Measurements from ENCODE around the gene ZKSCAN3. TPM values are rescaled to one million over a fixed set of nuclear protein-coding genes. Genes with fewer than 3 reads are reported as not detected.

The ZKSCAN3 gene
- total and polyA plus RNA-seq, 2 of the 4 experiments (the other 2 are of a cell fraction), result 3.7 to 4.8 TPM

- Histone ChIP-seq H2BK120ac (ENCODE audit: low read depth, low read length) (peak overlapping the region; percentile 58), H3K4me1 (ENCODE audit: control insufficient read depth, insufficient read depth, low read length) (peaks cover 13% of the 10 kb centered on the region), H3K27ac (ENCODE audit: insufficient read depth, low read length) (peak overlapping the region; percentile 71), H4K5ac (ENCODE audit: low read depth, low read length) (peak overlapping the region; percentile 56), H4K91ac (ENCODE audit: insufficient read depth, low read depth, low read length) (peak overlapping the region; percentile 76), H3K18ac (ENCODE audit: low read depth, low read length) (no peak overlapping the region), H3K23ac (ENCODE audit: low read depth, low read length) (peak overlapping the region; percentile 57; the same call in 1 of the 2 replicates), H3K14ac (replicated peaks; ENCODE audit: low read depth, low read length) (peak overlapping the region; percentile 89; the same call in 1 of the 2 replicates), H3K56ac (ENCODE audit: extremely low read depth, insufficient read depth, low read length) (0 out of 2 replicates have a peak overlapping the region, but pooled peaks have one; percentile 73), H4K20me1 (ENCODE audit: insufficient read depth, low read length) (no peaks in the 10 kb centered on the region), H3K4me2 (ENCODE audit: low read depth, low read length) (no peak overlapping the region; the same call in 1 of the 2 replicates), H2BK20ac (ENCODE audit: low read depth, low read length) (peak overlapping the region; percentile 59), H2AFZ (replicated peaks; ENCODE audit: low read length, poor library complexity) (peak overlapping the region; percentile 89), H4K8ac (ENCODE audit: low read depth in 2 of 2, low read length in 2 of 2) (peak overlapping the region; percentile 53 to 94), H3K9ac (ENCODE audit: low read depth, low read length) (peak overlapping the region; percentile 36; the same call in 1 of the 2 replicates), H2BK15ac (ENCODE audit: low read depth, low read length) (peak overlapping the region; percentile 55; the same call in 1 of the 3 replicates), H3K79me1 (ENCODE audit: low read depth in 1 of 2, low read length in 2 of 2) (peaks cover 20 to 43% of the 10 kb centered on the region in 2 experiments), H3K4ac (ENCODE audit: low read depth, low read length) (peak overlapping the region; percentile 90), H2BK5ac (ENCODE audit: low read depth, low read length, poor library complexity, severe bottlenecking) (peak overlapping the region; percentile 89), H3K36me3 (ENCODE audit: control insufficient read depth, insufficient read depth, low read length) (peaks cover 4% of the 10 kb centered on the region; the same call in 1 of the 2 replicates), H2AK5ac (ENCODE audit: low read depth, low read length) (peak overlapping the region; percentile 93), H3K27me3 (ENCODE audit: control insufficient read depth, insufficient read depth, low read length) (no peaks in the 10 kb centered on the region), H3K9me1 (ENCODE audit: insufficient read depth, low read length) (peaks cover 10% of the 10 kb centered on the region; the same call in 1 of the 2 replicates), H2AK9ac (replicated peaks; ENCODE audit: low read depth, low read length, poor library complexity) (peak overlapping the region; percentile 89), H3K9me3 (ENCODE audit: control insufficient read depth, insufficient read depth, low read length) (no peaks in the 10 kb centered on the region), H3K4me3 (ENCODE audit: insufficient read depth, low read depth, low read length) (no peak overlapping the region)
- POLR2A ChIA-PET (ENCODE audit: unreplicated experiment), result interaction anchor here (1.4 kb wide), 1 partner anchor 21 kb away, joined by 5 read pairs; no protein-coding TSS in a partner anchor
- BruUV-seq (replicated peaks), result no TSS peak
- ATAC-seq (ENCODE audit: low read depth) (no peak), DNase-seq (no peak)
- in situ Hi-C loops (cut with MboI; ENCODE audit: low sequenced_read_pairs) (loop anchor here (5.0 kb wide), 1 partner anchor 224 kb away; no protein-coding TSS in a partner anchor), dilution Hi-C loops (cut with HindIII; ENCODE audit: low sequenced_read_pairs, unreplicated experiment) (no loop called here), intact Hi-C loops (cut with micrococcal nuclease) (loop anchor here (1.0 to 5.0 kb wide), 5 partner anchors 76 to 454 kb away; partner anchors contain the start of genes PGBD1, ZKSCAN4 and ZSCAN9)
- CTCF ChIA-PET, result interaction anchor here (0.6 to 2.4 kb wide), 12 partner anchors 15 to 220 kb away, joined by 3 to 15 read pairs (median 4); partner anchors contain the start of genes ZKSCAN4, ZKSCAN8 and ZSCAN26
- WGBS, 2 experiments (ENCODE audit: extremely low coverage in 2 of 2, insufficient read length in 1 of 2), result 83% methylated on average over 1 of the region's 7 CpGs; no CpG with 5 or more reads in 1 of the 2 experiments
- TF ChIP-seq CHD1 (IDR thresholded peaks at IDR 0.05; ENCODE audit: low read depth, low read length), result no peak
- no peak for TF ChIP-seq POLR2A (IDR thresholded peaks at IDR 0.05; ENCODE audit: low read depth, low read length)
- no peak for TF ChIP-seq NFE2L2 (IDR thresholded peaks at IDR 0.05; ENCODE audit: low read depth, low read length)
- TF ChIP-seq MAZ (IDR thresholded peaks at IDR 0.05; ENCODE audit: borderline replicate concordance, low read depth, low read length), result no peak
- TF ChIP-seq RAD21 (IDR thresholded peaks at IDR 0.05; ENCODE audit: low read length), result no peak
- no peak for TF ChIP-seq FOS (IDR thresholded peaks at IDR 0.05; ENCODE audit: low read depth, low read length)
- no peak for TF ChIP-seq MAFK (IDR thresholded peaks at IDR 0.05; ENCODE audit: low read depth, low read length)
- no peak for TF ChIP-seq SMC3 (IDR thresholded peaks at IDR 0.05; ENCODE audit: low read depth, low read length)
- no peak for TF ChIP-seq RCOR1 (IDR thresholded peaks at IDR 0.05; ENCODE audit: insufficient replicate concordance, low read length)
- TF ChIP-seq CEBPB (IDR thresholded peaks at IDR 0.05; ENCODE audit: low read depth, low read length), result no peak
- TF ChIP-seq, protein P1, sequence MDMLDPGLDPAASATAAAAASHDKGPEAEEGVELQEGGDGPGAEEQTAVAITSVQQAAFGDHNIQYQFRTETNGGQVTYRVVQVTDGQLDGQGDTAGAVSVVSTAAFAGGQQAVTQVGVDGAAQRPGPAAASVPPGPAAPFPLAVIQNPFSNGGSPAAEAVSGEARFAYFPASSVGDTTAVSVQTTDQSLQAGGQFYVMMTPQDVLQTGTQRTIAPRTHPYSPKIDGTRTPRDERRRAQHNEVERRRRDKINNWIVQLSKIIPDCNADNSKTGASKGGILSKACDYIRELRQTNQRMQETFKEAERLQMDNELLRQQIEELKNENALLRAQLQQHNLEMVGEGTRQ (IDR thresholded peaks at IDR 0.05; ENCODE audit: low read depth, low read length), result no peak
Measured at GRCh38 chr6:28356666-28357020, 6.9 kb downstream of the ZKSCAN3 start.
